ENCODE data around the gene SLC37A1. TPM values are rescaled to one million over a fixed set of nuclear protein-coding genes. Genes with fewer than 3 reads are reported as not detected.

SLC37A1 gene
- total RNA-seq, 1 experiment from 2014 or later = 11.2 TPM

- Histone ChIP-seq H3K36me3 (ENCODE audit: insufficient read depth, low read length, poor library complexity, severe bottlenecking) (no peaks in the 10 kb centered on the region), H3K27me3 (replicated peaks; ENCODE audit: insufficient read depth, low read depth, low read length, poor library complexity) (no peaks in the 10 kb centered on the region), H3K4me3 (ENCODE audit: low read depth, low read length, poor library complexity, severe bottlenecking) (no peak overlapping the region), H3K4me1 (ENCODE audit: insufficient read depth, low read length, poor library complexity, severe bottlenecking) (no peaks in the 10 kb centered on the region), H3K9me3 (ENCODE audit: low read depth, low read length, poor library complexity, severe bottlenecking) (no peaks in the 10 kb centered on the region), H3K27ac (ENCODE audit: low read depth, low read length, poor library complexity, severe bottlenecking) (no peak overlapping the region)
- ChIA-PET CTCF (no interaction called here), POLR2A (ENCODE audit: low non-redundant PET) (no interaction called here)
- no peak for DNase-seq (ENCODE audit: low spot score)
- intact Hi-C loops (cut with micrococcal nuclease; ENCODE audit: unreplicated experiment) = no loop called here
- no peak for TF ChIP-seq EZH2 (IDR thresholded peaks at IDR 0.05; ENCODE audit: borderline replicate concordance, low read depth, low read length, poor library complexity, severe bottlenecking)
- no peak for TF ChIP-seq CTCF (conservative IDR thresholded peaks at IDR 0.05; ENCODE audit: low read depth, low read length)
- no TSS peak for BruUV-seq (replicated peaks)
These were observed 55.4 kb downstream of the SLC37A1 start for GRCh38 chr21:42568866-42569731.

- DNase-seq (ENCODE audit: low spot score) = no peak
- Histone ChIP-seq H3K27ac (ENCODE audit: low read depth, low read length, poor library complexity, severe bottlenecking) (no peak overlapping the region), H3K4me1 (ENCODE audit: insufficient read depth, low read length, poor library complexity, severe bottlenecking) (no peaks in the 10 kb centered on the region), H3K27me3 (replicated peaks; ENCODE audit: insufficient read depth, low read depth, low read length, poor library complexity) (no peaks in the 10 kb centered on the region), H3K36me3 (ENCODE audit: insufficient read depth, low read length, poor library complexity, severe bottlenecking) (no peaks in the 10 kb centered on the region), H3K4me3 (ENCODE audit: low read depth, low read length, poor library complexity, severe bottlenecking) (no peak overlapping the region), H3K9me3 (ENCODE audit: low read depth, low read length, poor library complexity, severe bottlenecking) (no peaks in the 10 kb centered on the region)
- intact Hi-C loops (cut with micrococcal nuclease; ENCODE audit: unreplicated experiment) = loop anchor here (5.0 kb wide), 1 partner anchor 33 kb away; no protein-coding TSS in a partner anchor
- no peak for TF ChIP-seq EZH2 (IDR thresholded peaks at IDR 0.05; ENCODE audit: borderline replicate concordance, low read depth, low read length, poor library complexity, severe bottlenecking)
- no peak for TF ChIP-seq CTCF (conservative IDR thresholded peaks at IDR 0.05; ENCODE audit: low read depth, low read length)
- ChIA-PET CTCF (no interaction called here), POLR2A (ENCODE audit: low non-redundant PET) (no interaction called here)
- BruUV-seq (replicated peaks) = no TSS peak
These were observed 56.2 kb downstream of the SLC37A1 start for GRCh38 chr21:42569732-42570301.

GRCh38 chr21:42570362-42570761 lies 56.7 kb downstream of the SLC37A1 start:
- H3K27me3 ChIP-seq (replicated peaks; ENCODE audit: insufficient read depth, low read depth, low read length, poor library complexity) = no peaks in the 10 kb centered on the region
- ChIA-PET POLR2A (ENCODE audit: low non-redundant PET) (no interaction called here), CTCF (no interaction called here)
- H3K4me1 ChIP-seq (ENCODE audit: insufficient read depth, low read length, poor library complexity, severe bottlenecking) = no peaks in the 10 kb centered on the region
- no TSS peak for BruUV-seq (replicated peaks)
- TF ChIP-seq CTCF (conservative IDR thresholded peaks at IDR 0.05; ENCODE audit: low read depth, low read length) (no peak), EZH2 (IDR thresholded peaks at IDR 0.05; ENCODE audit: borderline replicate concordance, low read depth, low read length, poor library complexity, severe bottlenecking) (no peak)
- intact Hi-C loops (cut with micrococcal nuclease; ENCODE audit: unreplicated experiment) = loop anchor here (5.0 kb wide), 1 partner anchor 33 kb away; no protein-coding TSS in a partner anchor
- H3K9me3 ChIP-seq (ENCODE audit: low read depth, low read length, poor library complexity, severe bottlenecking) = no peaks in the 10 kb centered on the region
- no peak overlapping the region for H3K27ac ChIP-seq (ENCODE audit: low read depth, low read length, poor library complexity, severe bottlenecking)
- H3K36me3 ChIP-seq (ENCODE audit: insufficient read depth, low read length, poor library complexity, severe bottlenecking) = no peaks in the 10 kb centered on the region
- no peak for DNase-seq (ENCODE audit: low spot score)
- no peak overlapping the region for H3K4me3 ChIP-seq (ENCODE audit: low read depth, low read length, poor library complexity, severe bottlenecking)

All from A673 (cell line).